Fibroblast of skin of left quadriceps (primary cell): ENCODE data around the gene CNTN5.
A peak's percentile ranks its signal among the peaks of the same experiment; 100 is the strongest.
"Not testable (repeated sequence)": the region's sequence is repeated elsewhere in the genome, so short reads cannot be mapped to it uniquely, and the experiment has no call there.

Experiments
- DNase-seq, 2 experiments: peaks; one replicate each; pipeline ENCODE4 v3.0.0-alpha.2; 2013; ENCODE audit warnings: low read depth in 2 of 2

Gene CNTN5

DNA sequence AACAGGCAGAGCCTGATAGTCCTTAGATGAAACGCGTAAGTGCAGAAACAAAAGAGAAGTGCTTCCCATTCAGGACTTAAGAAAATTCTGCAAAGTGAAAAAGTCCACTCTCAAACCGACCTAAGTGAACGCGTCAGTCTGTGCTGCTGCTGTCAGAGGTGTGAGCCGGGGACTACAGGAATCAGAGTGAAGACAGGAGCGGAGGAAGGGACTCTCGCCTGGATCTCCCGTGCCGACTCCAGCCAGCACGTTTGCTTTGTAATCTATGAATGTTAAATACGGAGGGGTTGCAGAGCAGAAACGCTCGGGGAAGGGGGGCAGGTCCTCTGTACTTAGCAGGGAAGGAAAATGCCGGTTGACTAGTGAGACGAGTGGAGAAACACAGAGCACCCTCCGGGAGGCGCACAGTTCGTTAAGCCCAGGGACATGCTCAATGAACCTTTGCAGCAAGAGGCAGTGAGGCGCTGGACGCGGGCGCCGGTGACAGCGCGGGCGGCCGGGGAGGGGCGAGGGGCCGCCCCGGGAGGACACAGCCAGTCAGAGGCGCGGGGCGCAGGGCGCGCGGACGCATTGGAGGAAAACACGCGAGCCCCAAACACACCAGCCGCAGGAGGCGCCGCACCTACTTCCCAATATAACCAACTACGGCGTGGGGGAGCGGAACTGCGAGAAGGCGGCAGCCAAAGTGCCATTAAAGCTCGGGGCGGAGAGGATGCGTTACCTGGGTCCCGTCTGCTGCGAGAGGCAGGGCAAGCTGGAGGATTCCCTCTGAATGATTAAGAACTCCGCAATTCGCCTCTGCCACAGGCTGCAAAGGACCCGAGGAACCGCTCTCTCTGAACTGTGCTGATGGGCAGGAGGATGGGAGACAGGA is at the start of gene CNTN5:
Gene CNTN5 (plus strand): TSS at position 598 of the 874 bp plus-strand sequence.
- no peak for DNase-seq

DNA sequence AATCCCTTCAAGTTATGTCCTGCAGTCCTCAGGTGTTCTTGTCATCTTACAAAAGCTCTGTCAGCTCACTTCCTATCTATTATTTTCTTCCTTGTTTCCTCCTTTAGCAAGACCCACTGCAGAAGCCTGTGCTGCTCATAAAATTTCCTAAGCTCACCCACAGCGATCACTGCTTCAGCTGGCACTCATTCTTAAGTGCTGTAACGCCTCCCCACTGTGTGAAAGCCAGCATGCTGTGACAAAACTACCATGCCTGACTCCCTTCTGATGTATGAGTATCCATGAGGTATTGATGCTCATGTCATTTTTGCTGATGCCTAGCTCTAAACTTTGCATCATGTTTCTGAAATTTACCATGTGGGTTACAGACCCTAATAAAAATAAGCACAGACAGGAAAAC is 41.5 kb upstream of the CNTN5 start:
- DNase-seq: no peak

DNA sequence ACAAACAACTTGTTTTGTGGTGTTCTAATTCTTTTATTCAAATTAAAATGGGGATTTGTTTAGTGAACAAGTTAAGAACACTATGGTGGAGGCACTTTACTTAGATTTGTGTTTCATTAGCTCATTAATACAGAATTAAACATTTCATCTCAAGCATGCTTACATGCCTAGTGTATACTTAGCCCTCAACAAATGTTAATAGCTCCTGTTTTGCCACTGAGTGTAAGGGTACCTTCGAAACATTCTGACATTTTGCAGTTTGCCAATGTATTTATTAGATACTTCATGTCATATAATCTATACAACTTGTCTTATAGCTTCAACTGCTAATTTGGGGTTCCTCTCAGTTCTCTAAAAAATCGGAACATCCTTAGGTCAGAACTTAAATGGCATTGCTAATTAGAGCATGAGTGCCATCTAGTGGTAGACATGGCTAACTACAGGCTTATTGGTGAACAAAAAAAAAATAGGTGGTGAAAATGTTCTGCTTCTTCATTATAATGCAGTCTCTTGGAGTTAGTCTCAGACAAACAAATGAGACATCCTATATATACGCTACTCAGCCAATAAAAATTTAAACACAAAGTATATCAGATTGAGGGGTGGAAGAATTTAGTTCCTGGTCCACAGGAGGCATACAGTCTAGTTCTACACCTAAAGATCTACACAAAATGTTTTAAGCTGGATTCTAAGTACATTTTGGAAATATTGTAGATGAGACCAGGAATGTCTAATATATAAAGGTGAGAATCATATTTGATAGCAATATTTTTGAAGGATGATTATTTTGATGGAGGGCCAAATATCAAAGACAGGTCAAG is 4.9 kb upstream of the CNTN5 start:
- peak; percentile 9 to 12 for DNase-seq

DNA sequence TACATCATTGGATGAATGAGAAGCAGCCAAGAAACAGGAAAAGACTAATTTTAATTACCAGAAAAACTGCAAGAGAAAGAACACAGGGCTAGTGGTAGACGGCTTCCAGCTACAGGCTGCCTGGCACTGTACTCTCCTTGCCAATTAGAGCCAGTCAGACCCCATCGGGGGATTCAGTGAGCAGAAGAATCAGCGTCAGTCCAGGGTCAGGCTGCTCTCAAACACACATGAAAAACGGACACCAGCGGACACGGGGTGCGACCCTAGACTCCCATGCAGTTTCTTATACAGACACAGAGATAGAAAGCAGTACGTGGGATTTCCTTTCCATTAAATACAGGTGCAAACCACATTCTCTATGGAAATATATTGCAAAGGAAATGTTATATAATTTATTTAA is 1.1 kb upstream of the CNTN5 start:
- DNase-seq: no peak

DNA sequence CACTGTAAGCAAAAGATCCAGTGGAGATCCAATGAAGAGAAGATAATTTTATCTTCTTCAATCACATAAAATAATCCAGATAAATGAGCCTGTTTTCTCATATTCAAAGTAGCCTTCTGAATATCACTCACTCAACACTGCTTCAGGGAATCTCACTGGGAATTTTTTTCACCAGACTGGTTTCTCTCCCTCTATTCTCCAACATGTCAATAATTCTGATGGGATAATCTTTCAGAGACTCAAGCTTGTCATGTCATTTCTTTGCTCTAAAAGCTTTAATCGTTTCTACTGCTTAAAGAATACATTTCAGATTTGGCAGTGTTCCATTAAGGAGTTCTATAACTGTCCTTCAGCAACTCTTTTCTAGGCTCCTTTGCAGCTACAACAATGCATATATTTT is 16.3 kb downstream of the CNTN5 start:
- DNase-seq: no peak

DNA sequence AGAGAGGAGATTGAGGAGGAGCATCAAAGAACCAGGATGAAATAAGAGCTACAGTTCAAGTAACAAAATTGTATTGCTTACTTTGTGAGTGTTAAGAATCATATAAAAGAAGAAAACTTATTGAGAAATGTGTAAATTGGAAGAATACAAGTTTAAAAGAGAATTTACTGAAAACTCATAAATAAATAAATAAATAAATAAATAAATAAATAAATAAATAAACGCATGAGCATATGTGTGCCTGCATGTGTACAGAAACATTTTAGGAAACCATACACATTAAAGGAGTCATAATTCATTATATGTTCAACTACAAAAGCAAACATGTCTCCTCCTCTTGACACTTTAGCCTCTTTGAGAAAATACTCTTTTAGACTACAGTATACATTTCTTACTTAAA is 42.6 kb downstream of the CNTN5 start:
- DNase-seq: no peak

DNA sequence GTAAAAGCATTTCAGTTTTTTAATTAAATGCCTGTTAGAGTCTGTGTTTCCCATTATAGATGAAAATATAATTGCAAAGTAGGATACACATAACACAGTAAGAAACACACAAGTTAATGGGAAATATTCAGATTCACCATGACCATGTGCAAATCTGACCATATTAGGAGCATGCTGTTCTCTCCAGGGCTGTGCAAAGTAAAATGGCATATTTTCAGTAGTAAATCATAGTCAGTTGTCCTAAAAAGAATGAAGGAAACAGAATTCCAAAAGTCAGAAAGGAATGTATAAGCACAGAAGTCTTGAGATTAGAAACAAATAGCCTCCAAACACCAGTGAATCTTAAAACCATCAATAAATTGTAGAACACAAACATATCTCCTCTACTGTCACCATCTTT is 44.4 kb downstream of the CNTN5 start:
- DNase-seq: no peak

DNA sequence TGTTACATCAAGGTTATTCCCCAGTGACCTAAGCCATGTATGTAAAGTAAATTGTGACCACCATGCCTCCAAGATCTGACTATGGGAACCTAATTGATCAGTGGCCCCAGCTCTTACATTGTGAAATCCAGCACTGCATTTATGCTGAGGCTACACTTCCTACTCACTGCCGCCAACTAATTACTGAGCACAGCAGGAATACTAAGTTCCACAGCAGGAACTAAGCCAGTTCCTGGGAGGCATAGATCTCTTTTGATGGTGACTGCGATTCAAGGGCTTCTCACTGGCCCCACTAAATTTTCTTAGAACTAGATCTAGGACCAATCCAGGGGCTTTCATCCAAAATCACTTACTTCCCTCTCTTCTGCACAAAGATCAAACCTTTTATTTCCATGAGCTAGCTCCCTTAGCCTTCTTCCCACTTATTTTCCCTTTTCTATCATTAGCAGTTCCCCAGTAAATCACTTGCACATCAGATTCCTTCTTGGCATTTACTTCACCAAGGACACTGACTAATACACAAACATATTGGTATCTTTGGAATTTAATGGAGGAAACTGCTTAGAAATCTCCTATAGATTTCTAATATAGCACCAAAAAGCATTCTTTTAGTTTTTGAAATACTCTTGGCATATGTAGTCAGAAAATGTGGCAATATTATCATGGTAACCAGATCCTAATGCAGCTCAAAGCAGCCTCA is 46.0 kb downstream of the CNTN5 start:
- no peak for DNase-seq

DNA sequence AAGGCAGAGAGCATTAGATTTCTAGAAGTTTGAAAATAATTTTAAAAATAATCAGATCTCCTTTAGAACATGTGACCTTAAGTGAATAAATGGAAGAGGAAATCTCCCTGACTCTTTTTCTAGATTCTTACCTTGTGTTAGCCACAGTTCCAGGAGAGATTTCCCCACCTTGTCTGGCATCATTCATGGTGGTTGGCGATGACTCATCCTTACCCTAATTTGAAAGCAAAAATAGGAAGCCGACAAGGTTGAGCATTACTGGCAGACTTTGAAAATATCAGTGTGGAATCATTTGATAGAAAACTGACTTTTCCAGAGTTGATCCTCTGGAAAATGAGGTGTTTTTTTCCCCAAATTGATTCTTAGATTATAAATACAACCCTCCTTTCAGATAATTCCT is 48.1 kb downstream of the CNTN5 start:
- DNase-seq: no peak

DNA sequence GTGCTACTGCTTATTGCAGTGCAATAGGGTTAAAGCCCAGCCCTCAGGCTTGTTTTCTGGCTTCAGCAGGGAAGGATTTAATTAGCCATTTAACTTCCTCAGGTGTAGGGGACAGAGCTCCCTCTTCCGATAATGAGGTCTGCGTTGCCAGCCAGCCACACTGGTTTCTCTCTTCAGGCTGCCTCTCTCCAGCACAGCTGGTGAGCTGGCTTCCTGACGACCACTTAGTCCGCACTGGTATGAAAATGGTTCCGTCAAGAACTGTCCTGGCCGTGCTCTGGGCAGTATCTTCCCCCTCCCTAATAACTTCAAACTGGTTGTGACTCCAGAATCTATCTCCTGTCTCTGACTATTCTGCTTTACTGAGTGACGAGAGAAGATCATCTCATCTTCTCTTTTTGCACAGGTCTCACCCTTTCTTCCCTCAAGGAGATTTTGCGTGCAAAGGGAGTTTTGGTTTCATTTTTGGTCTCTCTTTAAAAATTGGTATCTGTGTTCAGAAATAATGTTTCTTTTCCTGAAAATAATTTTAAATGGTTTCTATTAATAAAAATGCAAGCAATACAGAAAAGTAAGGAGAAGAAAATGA is 49.2 kb downstream of the CNTN5 start:
- no peak for DNase-seq

DNA sequence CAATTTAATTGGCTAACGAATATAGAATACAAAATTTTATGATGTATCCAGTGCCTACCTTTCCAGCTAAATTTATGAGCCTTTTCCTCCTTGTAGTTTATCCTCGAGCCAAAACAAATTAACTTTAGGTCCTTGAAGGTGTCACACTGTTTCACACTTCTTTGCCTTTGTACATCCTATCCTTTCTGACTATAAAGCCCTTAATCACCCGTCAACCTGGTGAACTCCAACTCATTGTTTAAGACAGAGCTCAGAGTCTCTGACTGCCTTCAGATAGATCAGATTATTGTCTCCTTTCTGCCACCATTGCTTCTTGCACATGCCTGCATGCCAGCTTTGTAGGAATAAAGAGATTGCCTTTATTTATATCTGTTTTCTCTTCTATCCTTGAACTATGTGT is 58.8 kb downstream of the CNTN5 start:
- DNase-seq: no peak

DNA sequence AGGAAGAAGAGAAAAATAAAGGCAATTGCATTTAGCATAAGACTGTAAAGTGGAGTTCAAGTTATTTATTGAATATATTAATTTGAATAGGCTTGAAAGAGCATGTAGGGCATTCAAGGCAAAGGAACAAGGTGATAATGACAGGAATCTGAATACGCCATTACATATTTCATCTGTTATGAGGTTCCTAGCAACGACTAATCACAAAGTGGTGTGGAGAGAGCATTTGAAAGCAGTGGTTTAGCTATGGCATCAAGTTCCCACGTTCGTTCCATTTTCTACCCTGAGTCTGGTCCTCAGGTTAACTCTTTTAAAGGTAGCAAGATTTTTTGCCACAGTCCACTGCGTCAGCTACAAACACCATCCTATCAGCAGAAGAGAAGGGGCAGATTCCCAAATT is 59.4 kb downstream of the CNTN5 start:
- DNase-seq: no peak

DNA sequence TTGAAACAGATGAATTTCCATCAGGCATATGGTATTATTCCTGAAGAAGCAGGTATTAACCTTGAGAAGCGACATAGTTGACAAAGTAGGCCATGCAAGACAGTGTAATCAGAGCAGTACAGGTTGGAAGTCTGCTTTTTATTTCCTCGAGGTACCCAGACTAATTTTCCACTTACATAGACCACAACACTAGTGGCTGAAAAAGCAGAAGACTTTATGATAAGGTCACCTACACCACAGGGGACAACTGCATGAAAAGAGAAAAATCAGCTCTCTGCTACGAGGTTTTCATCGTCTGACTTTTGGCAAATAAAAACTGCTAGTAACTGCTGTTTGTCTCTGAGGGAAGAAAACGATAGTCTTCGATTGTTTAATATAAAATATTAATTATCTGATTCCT is 77.5 kb downstream of the CNTN5 start:
- DNase-seq: no peak

DNA sequence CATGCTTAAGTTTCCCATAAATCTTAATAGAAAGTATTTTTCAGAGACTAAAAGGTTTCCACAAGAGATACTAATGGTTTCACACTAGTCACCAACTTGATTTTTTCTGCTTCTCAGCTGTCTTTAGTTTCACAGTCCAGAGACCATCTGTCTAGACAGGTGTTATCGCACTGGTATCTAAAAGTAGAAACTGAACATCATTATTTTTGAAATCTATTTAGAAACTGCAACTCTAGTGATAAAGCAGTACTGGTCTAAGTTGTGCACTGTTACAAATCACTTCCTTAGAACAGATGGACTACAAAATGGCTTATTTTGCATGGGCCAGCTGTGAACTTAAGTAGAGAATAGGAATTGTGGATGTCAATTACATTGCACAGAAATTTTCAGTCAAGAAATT is 78.0 kb downstream of the CNTN5 start:
- DNase-seq: no peak

DNA sequence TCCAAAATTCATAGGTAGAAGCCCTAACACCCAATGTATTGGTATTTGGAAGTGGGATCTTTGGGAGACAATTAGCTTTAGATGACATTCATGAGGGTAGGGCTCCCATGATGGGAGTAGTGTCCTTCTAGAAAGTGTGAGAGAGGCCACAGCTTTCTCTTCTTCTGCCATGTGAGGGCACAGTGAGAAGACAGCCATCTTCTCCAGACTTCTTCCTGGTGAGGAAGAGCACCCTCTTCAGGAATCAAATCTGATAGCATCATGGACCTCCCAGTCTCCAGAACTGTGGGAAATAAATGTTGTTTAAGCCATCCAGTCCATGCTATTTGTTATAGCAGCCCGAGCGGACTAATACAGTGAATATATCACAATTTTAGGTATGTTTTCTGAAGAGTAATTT is 96.9 kb downstream of the CNTN5 start:
- no peak for DNase-seq

DNA sequence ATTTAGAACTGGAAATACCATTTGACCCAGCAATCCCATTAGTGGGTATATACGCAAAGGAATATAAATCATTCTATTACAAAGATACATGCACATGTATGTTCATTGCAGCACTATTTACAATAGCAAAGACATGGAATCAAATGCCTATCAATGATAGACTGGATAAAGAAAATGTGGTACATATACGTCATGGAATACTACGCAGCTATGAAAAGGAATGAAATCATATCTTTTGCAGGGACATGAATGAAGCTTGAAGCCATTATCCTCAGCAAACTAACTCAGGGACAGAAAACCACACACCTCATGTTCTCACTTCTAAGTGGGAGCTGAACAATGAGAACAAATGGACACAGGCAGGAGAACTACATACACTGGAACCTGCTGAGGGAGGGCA is 113.1 kb downstream of the CNTN5 start:
- DNase-seq: not testable (repeated sequence)

DNA sequence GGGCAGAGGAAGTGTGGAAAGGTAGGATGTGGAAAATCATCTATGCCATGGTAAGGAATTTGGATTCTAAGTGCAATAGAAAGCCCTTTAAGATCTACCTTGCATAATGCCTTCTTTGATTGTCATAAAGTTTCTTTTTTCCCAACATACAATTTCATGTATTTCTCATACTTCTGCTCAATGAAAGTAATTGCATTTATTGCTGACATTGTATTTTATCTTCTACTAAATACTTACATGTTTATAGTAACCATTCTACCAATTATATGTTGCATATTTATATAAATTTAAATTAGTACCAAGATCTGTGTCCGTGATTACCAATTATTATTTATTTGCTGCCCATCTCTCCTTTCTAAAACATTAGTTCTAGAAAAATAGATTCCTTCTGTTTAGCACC is 114.8 kb downstream of the CNTN5 start:
- no peak for DNase-seq

DNA sequence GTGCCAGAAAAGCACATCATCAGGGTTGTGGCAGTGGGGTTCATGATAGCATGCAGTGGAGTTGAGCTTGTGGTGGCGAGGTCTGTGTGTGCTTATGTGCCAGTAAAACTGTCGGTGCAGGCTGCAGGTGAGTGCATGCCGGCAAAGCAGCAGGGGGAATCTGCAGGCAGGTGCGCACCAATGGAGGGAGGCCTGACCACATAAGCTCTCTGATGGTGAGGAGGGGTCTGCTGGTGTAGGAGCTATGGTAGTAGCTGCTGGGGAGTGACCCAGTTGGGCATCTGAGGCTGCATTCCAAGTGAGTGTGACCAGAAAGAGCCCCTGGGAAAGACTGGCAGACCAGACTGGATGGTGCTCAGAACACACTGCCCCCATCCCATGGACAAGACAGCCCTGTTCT is 121.5 kb downstream of the CNTN5 start:
- no peak for DNase-seq

DNA sequence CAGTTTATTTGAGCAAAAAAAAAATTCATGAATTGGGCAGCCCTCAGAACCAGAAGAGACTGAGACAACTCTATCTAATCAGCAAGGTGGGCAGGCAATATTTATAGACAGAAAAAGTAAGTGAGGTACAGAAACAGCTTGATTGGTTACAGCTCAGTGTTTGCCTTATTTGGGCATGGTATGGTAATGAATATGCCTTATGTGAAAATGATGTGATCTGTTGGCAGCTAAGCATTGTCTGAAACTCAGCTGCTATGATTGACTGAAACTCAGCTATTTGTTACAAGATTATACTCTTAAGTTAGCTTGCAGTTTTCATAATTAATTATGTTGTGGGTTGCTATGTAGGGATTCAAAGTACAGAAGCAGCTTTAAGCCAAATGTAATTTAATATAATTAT is 127.6 kb downstream of the CNTN5 start:
- no peak for DNase-seq

DNA sequence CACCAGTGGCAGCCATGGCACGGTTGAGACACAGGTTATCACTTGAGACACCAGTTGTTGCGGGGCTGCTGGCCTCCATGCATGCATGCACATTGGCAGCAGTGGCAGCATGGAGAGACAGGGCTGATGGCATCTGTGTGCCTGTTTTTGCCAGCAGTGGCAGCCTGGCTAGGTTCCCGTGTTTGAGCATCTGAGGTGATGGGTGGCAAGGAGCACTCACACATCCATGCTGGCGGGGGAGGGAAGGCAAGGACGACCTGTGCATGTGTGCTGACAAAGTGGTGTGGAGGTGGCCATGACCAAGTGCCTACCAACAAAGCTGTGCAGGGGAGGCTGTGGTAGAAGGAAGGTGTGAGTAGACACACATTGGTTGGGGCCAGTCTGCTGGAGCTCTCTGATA is 133.5 kb downstream of the CNTN5 start:
- DNase-seq: no peak

DNA sequence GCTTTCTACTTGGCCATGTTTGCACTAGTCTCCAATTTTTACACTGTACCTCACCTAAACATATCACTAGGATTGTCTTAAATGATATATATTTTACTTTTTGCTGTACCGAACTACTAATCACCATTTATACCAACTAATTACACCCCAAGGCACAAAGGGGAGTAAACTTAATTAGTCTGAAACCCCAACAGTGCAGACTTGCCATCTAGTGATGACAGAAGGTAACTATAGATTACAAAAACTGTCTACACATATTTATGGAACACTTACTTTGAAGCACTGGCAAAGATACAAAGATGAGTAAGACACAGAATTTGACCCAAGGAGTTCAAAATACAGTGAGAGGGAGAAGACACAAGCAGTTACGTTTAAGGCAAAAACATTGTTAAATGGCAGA is 139.7 kb downstream of the CNTN5 start:
- no peak for DNase-seq

DNA sequence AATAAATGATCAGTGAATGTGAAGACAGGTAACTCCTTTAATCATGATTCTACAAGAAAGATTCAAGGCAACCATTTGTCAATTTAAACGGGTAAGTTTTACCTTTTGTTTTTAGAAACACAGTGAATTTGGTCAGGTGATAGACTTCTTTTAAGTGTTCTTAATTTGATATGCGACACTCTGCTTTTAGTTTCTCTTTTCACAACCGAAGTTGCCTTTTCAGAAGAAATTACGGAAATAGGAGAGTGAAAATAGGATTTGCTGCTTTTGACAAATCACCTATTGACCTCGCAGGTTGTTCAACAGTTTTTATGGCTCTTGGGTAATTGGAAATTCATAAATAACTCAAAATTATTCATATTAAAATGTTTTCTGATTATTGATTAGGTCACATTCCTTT is 142.1 kb downstream of the CNTN5 start:
- DNase-seq: no peak
